Left lung (tissue), 14 donors: Measurements from ENCODE around the gene KLRB1. TPM values are rescaled to one million over a fixed set of nuclear protein-coding genes. Genes with fewer than 3 reads are reported as not detected.

Source experiments
- ATAC-seq: fragments of 200-7000 bp; cut with Tn5 transposase; one replicate; pipeline ENCODE4 v1.9.1; 2020; ENCODE audit warnings: moderate library complexity
- DNase-seq, 4 donors: peaks; one replicate each; pipeline ENCODE4 v3.0.0-alpha.2; 2013 to 2020
- H3K27ac ChIP-seq, 2 donors: fragments of 200-600 bp; sonication (generic) in 1 of 2; one replicate each; pipeline versions ENCODE4 v1.5.0 to v1.8.0; 2020 to 2021
- H3K27me3 ChIP-seq, 2 donors: fragments of 200-600 bp; sonication (generic) in 1 of 2; one replicate each; pipeline versions ENCODE4 v1.5.0 to v1.8.0; 2020 to 2021
- H3K36me3 ChIP-seq, 2 donors: fragments of 200-600 bp; sonication (generic) in 1 of 2; one replicate each; pipeline versions ENCODE4 v1.5.0 to v1.8.0; 2020 to 2021
- H3K4me1 ChIP-seq, 2 donors: fragments of 200-600 bp; one replicate each; pipeline ENCODE4 v1.8.0; 2021
- H3K4me3 ChIP-seq, 2 donors: fragments of 200-600 bp; sonication (generic) in 1 of 2; one replicate each; pipeline versions ENCODE4 v1.5.0 to v1.8.0; 2020 to 2021; ENCODE audit warnings: mild to moderate bottlenecking in 1 of 2
- H3K9me3 ChIP-seq, 2 donors: fragments of 200-600 bp; sonication (generic) in 1 of 2; one replicate each; pipeline versions ENCODE4 v1.5.0 to v1.8.0; 2020 to 2021
- CTCF ChIP-seq, 2 donors: fragments of 200-600 bp; sonication (generic) in 1 of 2; IDR thresholded peaks; one replicate each; pipeline versions ENCODE4 v1.5.0 to v1.8.0; 2021; ENCODE audit warnings: antibody characterized with exemption in 2 of 2
- intact Hi-C, 2 donors: fragments of 100-400 bp; cut with DNase I; formaldehyde crosslinking; loops; one replicate each; pipeline versions ENCODE4 v1.11.2 to v1.14.2; 2022
- long read RNA-seq, 12 donors: library from polyadenylated mRNA in 2 of 12; unstranded in 2 of 12; transcript quantifications; one replicate each; pipeline ENCODE4 v2.0.0 and lab custom pipeline, GENCODE V29; 2019 to 2026
- polyA plus RNA-seq, 6 donors: library from polyadenylated mRNA; unstranded; fragments of 120-200 nt; gene quantifications; one replicate each; pipeline ENCODE4 v1.2.1, GENCODE V29; 2013; ENCODE audit not compliant: insufficient read length in 6 of 6
- total RNA-seq, 2 donors: library from RNA; stranded (reverse); fragmentation: NEBNext Ultra II Directional; extraction: Animal tissue kit (Norgen Biotek cat#: 25700); gene quantifications; one replicate each; pipeline ENCODE4 v1.2.1, GENCODE V29; 2021
- donor health status: DM: no; HTN: yes; CAD: no.
- donor health status: DM: no; HTN: no; CAD: no.

Gene KLRB1
- total RNA-seq (1 to 10 TPM; 2.3 to 2.5 TPM), polyA plus RNA-seq (1 to 10 TPM; 1.8 to 3.8 (median 2.9) TPM)
- long read RNA-seq, donor 1, partial matches to known transcripts, result 5 of 7 reads
- long read RNA-seq, donor 1, other reads (novel, unspliced or antisense), result 0 of 7 reads
- long read RNA-seq, donor 2, partial matches to known transcripts, result 0 of 3 reads
- long read RNA-seq, donor 2, other reads (novel, unspliced or antisense), result 0 of 3 reads
- long read RNA-seq, donor 3, partial matches to known transcripts, result 0 of 2 reads
- long read RNA-seq, donor 3, other reads (novel, unspliced or antisense), result 0 of 2 reads
- long read RNA-seq, donor 4, transcript KLRB1-201 (6 exons, 1,448 nt), result major isoform, 8 of 9 reads
- long read RNA-seq, donor 4, partial matches to known transcripts, result 1 of 9 reads
- long read RNA-seq, donor 4, other reads (novel, unspliced or antisense), result 0 of 9 reads
- long read RNA-seq, donor 5, transcript KLRB1-201 (6 exons, 1,448 nt), result major isoform, 5 of 5 reads
- long read RNA-seq, donor 5, partial matches to known transcripts, result 0 of 5 reads
- long read RNA-seq, donor 5, other reads (novel, unspliced or antisense), result 0 of 5 reads
- long read RNA-seq, donor 6, partial matches to known transcripts, result 0 of 4 reads
- long read RNA-seq, donor 6, other reads (novel, unspliced or antisense), result 0 of 4 reads
- long read RNA-seq, donor 7, partial matches to known transcripts, result 29 of 30 reads
- long read RNA-seq, donor 7, other reads (novel, unspliced or antisense), result 0 of 30 reads
- long read RNA-seq, donor 8, partial matches to known transcripts, result 5 of 11 reads
- long read RNA-seq, donor 8, other reads (novel, unspliced or antisense), result 5 of 11 reads
- long read RNA-seq, donor 9, result 0 reads
- long read RNA-seq, donor 10, transcript KLRB1-201 (6 exons, 1,448 nt), result major isoform, 5 of 5 reads
- long read RNA-seq, donor 10, partial matches to known transcripts, result 0 of 5 reads
- long read RNA-seq, donor 10, other reads (novel, unspliced or antisense), result 0 of 5 reads
- long read RNA-seq, donor 11, result 0 reads
- long read RNA-seq, donor 12, partial matches to known transcripts, result 0 of 2 reads
- long read RNA-seq, donor 12, other reads (novel, unspliced or antisense), result 0 of 2 reads

- Histone ChIP-seq H3K27ac (no peak within 1 kb of the TSS), H3K36me3 (no peaks in the 10 kb centered on the region), H3K4me3 (no peak within 1 kb of the TSS), H3K9me3 (no peaks in the 10 kb centered on the region), H3K27me3 (no peaks in the 10 kb centered on the region), H3K4me1 (no peaks in the 10 kb centered on the region)
- no peak for ATAC-seq
- DNase-seq, result no peak
- intact Hi-C loops, result no loop called here
- TF ChIP-seq CTCF (IDR thresholded peaks at IDR 0.05), result no peak
Measured at GRCh38 chr12:9607716-9608115, at the start of gene KLRB1. TSS of gene KLRB1 (minus strand) at chr12:9607916. CDS start at chr12:9607839, 77 bp downstream.

GRCh38 chr12:9651265-9651729, 43.6 kb upstream of the KLRB1 start:
- intact Hi-C loops, result no loop called here
- Histone ChIP-seq H3K27ac (peak overlapping the region; percentile 95 to 96), H3K9me3 (no peaks in the 10 kb centered on the region), H3K4me1 (peaks cover 16 to 51% of the 10 kb centered on the region in 2 donors), H3K36me3 (peaks cover 0 to 16% of the 10 kb centered on the region in 2 donors), H3K4me3 (no peak overlapping the region), H3K27me3 (no peaks in the 10 kb centered on the region)
- TF ChIP-seq CTCF (IDR thresholded peaks at IDR 0.05), result no peak
- DNase-seq (no peak), ATAC-seq (no peak)

- peak overlapping the region; percentile 55 to 67 for H3K4me3 ChIP-seq
- H3K36me3 ChIP-seq, result peaks cover 0 to 11% of the 10 kb centered on the region in 2 donors
- peaks cover 16 to 51% of the 10 kb centered on the region in 2 donors for H3K4me1 ChIP-seq
- ATAC-seq (no peak), DNase-seq (no peak)
- intact Hi-C loops, result no loop called here
- no peak for TF ChIP-seq CTCF (IDR thresholded peaks at IDR 0.05)
- H3K27ac ChIP-seq, result peak overlapping the region; percentile 95 to 96
- no peaks in the 10 kb centered on the region for H3K9me3 ChIP-seq
- no peaks in the 10 kb centered on the region for H3K27me3 ChIP-seq
Measured at GRCh38 chr12:9650151-9650576, 42.4 kb upstream of the KLRB1 start.

GRCh38 chr12:9649532-9649940, 41.8 kb upstream of the KLRB1 start:
- peaks cover 0 to 8% of the 10 kb centered on the region in 2 donors for H3K36me3 ChIP-seq
- peak overlapping the region; percentile 95 to 96 for H3K27ac ChIP-seq
- intact Hi-C loops, result no loop called here
- H3K4me1 ChIP-seq, result peaks cover 16 to 51% of the 10 kb centered on the region in 2 donors
- DNase-seq, result no peak
- no peaks in the 10 kb centered on the region for H3K27me3 ChIP-seq
- peak overlapping the region; percentile 55 to 67 for H3K4me3 ChIP-seq
- no peaks in the 10 kb centered on the region for H3K9me3 ChIP-seq
- no peak for TF ChIP-seq CTCF (IDR thresholded peaks at IDR 0.05)
- ATAC-seq, result no peak
